GM18526 (cell line): ENCODE measurements around the gene TOR3A.

Source experiments
- POLR2A ChIP-seq: IDR thresholded peaks from 3 replicates; pipeline ENCODE4 v1.6.1; 2011; ENCODE audit not compliant: insufficient read length; ENCODE audit errors: extremely low read depth

TOR3A gene

GRCh38 chr1:179092896-179093461 lies 11.1 kb downstream of the TOR3A start:
- TF ChIP-seq POLR2A, result no peak

- TF ChIP-seq POLR2A, result no peak
Observed at GRCh38 chr1:179094818-179095217, 12.9 kb downstream of the TOR3A start.

GRCh38 chr1:179095377-179095776 lies 13.5 kb downstream of the TOR3A start:
- no peak for TF ChIP-seq POLR2A

DNA sequence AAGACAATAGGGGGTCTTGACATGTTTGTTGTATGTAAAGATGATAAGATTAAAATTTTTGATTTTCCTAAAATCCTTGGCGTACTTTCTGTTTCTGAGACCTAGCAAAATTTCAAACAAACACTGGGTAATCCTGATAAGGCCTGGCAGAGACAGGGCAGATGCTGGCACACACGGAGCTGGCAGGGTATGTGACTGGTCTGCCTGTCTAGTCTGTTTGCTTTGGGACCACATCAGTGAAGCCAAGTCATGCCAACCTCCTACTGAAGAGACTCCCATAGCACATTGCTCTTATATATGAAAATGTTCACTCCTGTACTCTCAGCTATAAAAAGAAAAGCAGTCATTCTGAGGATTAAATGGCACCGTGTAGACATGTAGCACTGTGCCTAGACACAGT lies 14.1 kb downstream of the TOR3A start:
- no peak for TF ChIP-seq POLR2A

GRCh38 chr1:179099891-179100290 lies 18.0 kb downstream of the TOR3A start:
- no peak for TF ChIP-seq POLR2A

DNA sequence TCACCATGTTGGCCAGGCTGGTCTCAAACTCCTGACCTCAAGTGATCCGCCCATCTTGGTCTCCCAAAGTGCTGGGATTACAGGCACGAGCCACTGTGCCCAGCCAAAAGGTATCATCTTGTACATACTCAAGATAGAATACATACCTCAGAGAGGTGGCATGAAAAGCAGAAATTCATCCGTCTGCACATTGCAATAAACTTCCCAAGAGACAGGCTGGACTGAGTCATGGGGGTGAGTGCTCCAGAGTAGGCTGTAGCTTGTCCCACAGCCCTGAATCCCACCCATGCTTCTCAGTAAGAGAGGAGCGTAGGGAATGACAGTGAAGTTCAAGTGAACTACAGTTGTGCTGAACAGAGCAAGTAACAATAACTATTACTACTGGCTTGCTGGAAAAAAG lies 19.7 kb downstream of the TOR3A start:
- TF ChIP-seq POLR2A, result no peak

- TF ChIP-seq POLR2A, result no peak
Observed at GRCh38 chr1:179103999-179104398, 22.1 kb downstream of the TOR3A start.

- no peak for TF ChIP-seq POLR2A
Observed at GRCh38 chr1:179104611-179105250, 22.9 kb downstream of the TOR3A start.

- no peak for TF ChIP-seq POLR2A
Observed at GRCh38 chr1:179105393-179105792, 23.5 kb downstream of the TOR3A start.

- no peak for TF ChIP-seq POLR2A
Observed at GRCh38 chr1:179107706-179108629, 26.1 kb downstream of the TOR3A start.

DNA sequence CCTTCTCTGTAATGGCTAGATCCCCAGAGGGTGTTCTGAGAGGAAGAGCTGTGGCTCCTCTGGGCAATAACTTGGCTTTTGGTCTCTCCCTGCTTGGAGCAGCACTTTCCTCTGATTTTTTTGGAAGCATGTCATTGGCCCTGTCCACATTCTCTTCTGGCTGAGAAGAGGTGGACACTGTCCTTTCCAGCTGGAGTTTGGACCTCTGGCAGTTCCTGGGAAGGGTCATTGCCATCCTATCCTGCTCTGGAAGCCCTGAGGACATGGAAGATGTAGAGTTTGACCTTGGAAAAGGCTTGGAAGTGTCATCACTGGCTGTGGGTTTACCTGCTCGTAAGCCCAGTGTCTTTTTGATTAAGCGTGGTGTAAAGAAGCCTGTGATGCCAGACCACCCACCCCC lies 26.8 kb downstream of the TOR3A start:
- no peak for TF ChIP-seq POLR2A

- TF ChIP-seq POLR2A, result no peak
Observed at GRCh38 chr1:179115181-179115580, 33.3 kb downstream of the TOR3A start.

- no peak for TF ChIP-seq POLR2A
Observed at GRCh38 chr1:179119513-179119912, 37.6 kb downstream of the TOR3A start.

- no peak for TF ChIP-seq POLR2A
Observed at GRCh38 chr1:179120736-179121135, 38.9 kb downstream of the TOR3A start.

DNA sequence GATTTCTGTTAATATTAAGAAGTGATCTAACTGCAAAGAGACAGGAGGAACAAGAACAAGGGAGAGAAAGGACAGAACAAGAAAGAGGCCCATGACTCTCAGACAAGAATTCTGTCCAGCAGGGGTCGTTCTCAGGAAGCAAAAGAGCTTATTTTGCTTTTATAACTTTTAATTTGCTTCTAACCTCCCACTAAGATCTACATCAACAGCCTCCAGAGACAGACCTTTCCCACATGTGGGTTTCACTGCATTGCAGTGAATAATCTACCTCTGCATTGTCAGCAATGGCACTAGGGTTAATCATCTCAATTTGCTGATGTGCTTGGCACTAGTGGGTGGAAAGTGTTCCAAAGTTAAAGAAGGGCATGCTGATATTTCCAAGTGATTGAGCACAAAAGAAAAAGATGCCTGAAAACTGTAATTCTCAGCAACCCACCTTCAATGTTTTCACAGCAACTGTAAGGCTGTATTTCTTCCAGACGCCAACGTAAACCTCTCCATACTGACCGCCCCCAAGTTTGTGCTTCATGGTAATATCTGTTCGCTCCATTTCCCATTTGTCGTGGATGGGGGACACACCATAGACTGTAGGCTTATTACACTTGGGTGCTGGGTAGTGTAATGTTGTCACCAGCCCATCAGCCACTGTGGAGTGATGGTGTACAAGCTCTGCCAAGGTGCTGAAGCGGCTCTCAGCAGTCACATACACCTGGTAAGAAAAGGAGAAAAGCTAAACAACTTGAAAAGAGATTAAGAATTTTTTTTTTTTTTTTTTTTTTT lies 39.5 kb downstream of the TOR3A start:
- no peak for TF ChIP-seq POLR2A
